ENCODE data around the gene WASF2.

DNA sequence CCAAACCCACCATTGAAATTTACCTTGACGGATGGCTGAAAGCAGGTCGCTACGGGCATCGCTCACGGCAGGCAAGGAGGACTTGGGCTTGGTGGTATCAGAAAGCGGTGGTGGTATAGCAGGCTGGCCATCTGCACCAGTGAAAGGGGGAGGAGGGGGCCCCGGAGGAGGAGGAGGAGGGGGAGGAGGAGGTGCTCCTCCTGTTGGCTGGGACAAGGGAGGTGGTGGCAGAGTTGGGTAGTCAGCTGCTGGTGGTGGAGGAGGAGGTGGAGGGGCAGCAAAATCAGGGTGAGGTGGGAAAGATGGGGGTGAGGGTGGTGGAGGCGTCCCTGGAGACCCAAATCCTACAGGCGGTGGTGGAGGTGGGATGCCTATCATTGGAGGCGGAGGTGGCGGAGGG lies 80.3 kb downstream of the WASF2 start:
- TF ChIP-seq, protein P1, sequence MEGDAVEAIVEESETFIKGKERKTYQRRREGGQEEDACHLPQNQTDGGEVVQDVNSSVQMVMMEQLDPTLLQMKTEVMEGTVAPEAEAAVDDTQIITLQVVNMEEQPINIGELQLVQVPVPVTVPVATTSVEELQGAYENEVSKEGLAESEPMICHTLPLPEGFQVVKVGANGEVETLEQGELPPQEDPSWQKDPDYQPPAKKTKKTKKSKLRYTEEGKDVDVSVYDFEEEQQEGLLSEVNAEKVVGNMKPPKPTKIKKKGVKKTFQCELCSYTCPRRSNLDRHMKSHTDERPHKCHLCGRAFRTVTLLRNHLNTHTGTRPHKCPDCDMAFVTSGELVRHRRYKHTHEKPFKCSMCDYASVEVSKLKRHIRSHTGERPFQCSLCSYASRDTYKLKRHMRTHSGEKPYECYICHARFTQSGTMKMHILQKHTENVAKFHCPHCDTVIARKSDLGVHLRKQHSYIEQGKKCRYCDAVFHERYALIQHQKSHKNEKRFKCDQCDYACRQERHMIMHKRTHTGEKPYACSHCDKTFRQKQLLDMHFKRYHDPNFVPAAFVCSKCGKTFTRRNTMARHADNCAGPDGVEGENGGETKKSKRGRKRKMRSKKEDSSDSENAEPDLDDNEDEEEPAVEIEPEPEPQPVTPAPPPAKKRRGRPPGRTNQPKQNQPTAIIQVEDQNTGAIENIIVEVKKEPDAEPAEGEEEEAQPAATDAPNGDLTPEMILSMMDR (IDR thresholded peaks at IDR 0.05) = no peak
- TF ChIP-seq EZH2phosphoT487 (IDR thresholded peaks at IDR 0.05) = no peak

Data from neural progenitor cell (in vitro differentiated cells).